ENCODE results near the gene MECR.
A peak's percentile ranks its signal among the peaks of the same experiment; 100 is the strongest.

Gene MECR

GRCh38 chr1:29255134-29255666 lies 24.5 kb upstream of the MECR start:
- DNase-seq (ENCODE audit: low read depth in 2 of 2): no peak

- DNase-seq (ENCODE audit: low read depth in 2 of 2): no peak
Measured at GRCh38 chr1:29254346-29254745, 23.6 kb upstream of the MECR start.

DNA sequence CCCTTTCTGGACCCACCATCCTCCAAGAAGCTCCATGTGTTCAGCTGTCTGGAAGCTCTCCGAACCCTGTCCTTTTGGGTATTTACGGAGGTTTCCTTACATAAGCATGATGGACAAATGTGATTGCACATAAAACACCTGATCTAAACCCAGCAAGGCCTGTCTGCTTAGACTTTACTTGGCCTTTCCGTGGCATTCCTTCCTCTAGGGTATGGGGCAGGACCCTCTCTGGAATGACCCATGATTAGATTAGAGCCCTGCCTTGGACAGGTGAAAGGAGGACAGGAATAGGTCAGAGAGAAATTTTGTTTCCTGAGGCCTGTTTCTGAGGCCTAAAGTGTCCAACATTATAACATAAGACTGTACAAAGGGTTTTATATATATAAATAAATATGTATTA lies 22.4 kb upstream of the MECR start:
- no peak for DNase-seq (ENCODE audit: low read depth in 2 of 2)

GRCh38 chr1:29251164-29252124 lies 20.7 kb upstream of the MECR start:
- DNase-seq (ENCODE audit: low read depth in 2 of 2): no peak

- DNase-seq (ENCODE audit: low read depth in 2 of 2): no peak
Measured at GRCh38 chr1:29249951-29250581, 19.3 kb upstream of the MECR start.

GRCh38 chr1:29249170-29249691 lies 18.5 kb upstream of the MECR start:
- no peak for DNase-seq (ENCODE audit: low read depth in 2 of 2)

GRCh38 chr1:29248409-29248808 lies 17.7 kb upstream of the MECR start:
- DNase-seq (ENCODE audit: low read depth in 2 of 2): no peak

DNA sequence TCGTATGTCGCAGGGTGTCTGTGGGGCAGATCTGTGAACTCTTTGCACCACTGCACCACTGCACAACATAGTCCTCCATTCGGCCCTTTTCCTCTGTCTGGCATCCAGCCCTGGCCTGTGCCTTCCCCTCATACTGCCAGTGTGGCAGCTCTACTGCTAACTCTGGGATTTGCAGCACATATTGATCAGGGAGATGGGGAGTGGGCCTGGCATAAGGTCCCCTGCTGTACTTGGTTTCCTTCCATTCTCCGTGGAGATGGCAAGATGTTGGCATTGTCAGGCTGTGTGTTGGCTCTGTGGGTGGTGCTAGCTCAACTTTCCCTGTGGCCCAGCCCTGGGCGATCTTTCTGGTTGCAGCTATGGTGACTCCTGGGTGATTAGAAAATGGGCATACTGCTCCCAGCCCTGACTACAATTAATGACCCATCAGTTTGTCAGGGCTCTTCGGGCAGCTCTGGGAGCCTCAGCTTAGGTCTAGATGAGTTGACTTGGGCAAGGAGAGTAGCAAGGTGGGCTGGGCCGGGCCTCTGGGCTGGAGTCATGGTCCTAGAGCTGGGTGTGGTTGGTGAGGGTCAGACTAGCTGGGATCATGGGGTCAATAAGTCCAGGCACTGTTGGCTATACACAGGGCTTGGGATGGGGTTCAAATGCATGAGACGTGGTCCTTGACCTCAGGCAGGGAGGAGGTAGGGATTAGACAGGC lies 17.0 kb upstream of the MECR start:
- DNase-seq (ENCODE audit: low read depth in 2 of 2): no peak

DNA sequence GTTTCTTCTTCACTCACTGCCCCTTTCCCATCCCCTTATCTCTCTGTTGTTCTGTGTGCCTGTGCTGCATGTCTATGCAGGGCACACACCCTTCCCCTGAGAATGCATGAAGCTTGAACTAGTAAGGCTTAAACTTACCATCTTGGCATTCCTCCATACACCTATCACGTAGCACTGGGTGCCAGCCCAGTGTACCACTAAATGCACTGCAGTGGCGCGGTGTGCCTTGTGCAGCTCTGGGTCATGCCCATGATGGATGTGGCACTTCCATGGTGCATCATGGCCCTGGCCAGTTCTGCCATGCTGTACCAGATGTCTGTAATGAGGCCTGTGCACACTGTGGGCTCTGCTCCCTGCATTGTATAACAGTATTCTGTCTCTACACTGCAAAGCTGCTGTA lies 16.3 kb upstream of the MECR start:
- DNase-seq (ENCODE audit: low read depth in 2 of 2): no peak

GRCh38 chr1:29245876-29246275 lies 15.1 kb upstream of the MECR start:
- DNase-seq (ENCODE audit: low read depth in 2 of 2): no peak

- no peak for DNase-seq (ENCODE audit: low read depth in 2 of 2)
Measured at GRCh38 chr1:29245261-29245660, 14.5 kb upstream of the MECR start.

- peak; percentile 74 to 78 for DNase-seq (ENCODE audit: low read depth in 2 of 2)
Measured at GRCh38 chr1:29243871-29244200, 13.1 kb upstream of the MECR start.

- no peak for DNase-seq (ENCODE audit: low read depth in 2 of 2)
Measured at GRCh38 chr1:29243023-29243870, 12.5 kb upstream of the MECR start.

DNA sequence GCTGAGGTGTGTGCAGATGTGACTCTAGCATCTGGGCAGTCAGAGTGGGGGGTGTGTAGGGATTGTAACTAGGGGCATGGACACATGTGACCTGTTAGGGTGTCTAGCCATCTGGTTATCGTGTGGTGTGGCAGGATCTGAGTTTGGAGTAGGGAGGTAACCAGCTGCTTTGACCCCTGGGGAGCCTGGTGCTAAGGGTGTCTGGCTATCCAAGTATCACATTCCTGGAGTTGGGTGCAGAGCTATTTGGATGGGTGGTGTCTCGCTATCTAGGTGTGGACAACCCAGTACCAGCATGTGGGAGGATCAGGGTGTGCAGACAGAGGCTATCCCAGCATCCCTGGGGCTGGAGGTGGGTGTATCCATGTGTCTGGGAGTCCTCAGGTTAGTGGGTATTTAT lies 10.3 kb upstream of the MECR start:
- DNase-seq (ENCODE audit: low read depth in 2 of 2): no peak

DNA sequence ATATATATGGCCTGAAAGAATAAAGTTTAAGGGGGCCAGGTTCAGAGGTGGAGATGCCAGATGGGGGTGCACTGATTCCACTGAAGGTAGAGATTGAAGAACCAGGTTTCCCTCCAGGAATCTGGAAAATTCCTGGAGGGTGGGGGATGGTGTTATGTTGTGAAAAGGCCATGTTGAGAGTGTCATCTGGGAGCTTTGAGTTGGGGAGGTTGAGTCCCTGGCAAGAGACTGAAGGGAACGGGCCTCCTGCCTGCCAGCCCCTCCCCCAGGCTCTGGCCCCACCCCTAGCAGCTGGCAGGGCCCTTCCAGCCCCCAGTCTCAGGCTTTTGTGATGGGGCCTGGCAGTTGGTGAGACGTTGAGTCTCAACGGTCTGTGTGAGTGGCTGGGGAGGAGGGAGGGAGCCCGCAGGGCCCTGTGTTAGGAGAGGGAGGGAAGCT lies 9.7 kb upstream of the MECR start:
- no peak for DNase-seq (ENCODE audit: low read depth in 2 of 2)

DNA sequence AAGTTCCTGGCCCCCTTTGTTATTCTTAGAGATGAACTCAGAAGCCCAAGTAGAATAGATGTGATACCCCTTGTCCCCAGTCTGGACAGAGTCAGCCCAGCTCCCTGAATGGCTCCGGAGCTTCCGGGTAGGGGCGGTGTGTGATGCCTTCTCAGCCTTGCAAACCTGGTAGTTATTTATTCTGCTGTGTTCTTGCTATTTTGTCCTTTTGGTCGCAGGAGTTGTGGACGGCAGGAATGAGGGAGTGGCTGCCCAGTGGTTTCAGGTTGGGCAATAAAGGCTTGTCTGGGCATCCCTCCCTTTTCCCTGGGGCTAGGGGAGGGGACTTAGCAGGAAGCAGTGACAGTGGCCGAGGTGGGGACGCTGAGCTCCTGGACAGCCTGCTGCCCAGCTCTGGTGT lies 8.4 kb upstream of the MECR start:
- no peak for DNase-seq (ENCODE audit: low read depth in 2 of 2)

GRCh38 chr1:29238620-29239002 lies 7.9 kb upstream of the MECR start:
- no peak for DNase-seq (ENCODE audit: low read depth in 2 of 2)

- no peak for DNase-seq (ENCODE audit: low read depth in 2 of 2)
Measured at GRCh38 chr1:29237852-29238619, 7.3 kb upstream of the MECR start.

DNA sequence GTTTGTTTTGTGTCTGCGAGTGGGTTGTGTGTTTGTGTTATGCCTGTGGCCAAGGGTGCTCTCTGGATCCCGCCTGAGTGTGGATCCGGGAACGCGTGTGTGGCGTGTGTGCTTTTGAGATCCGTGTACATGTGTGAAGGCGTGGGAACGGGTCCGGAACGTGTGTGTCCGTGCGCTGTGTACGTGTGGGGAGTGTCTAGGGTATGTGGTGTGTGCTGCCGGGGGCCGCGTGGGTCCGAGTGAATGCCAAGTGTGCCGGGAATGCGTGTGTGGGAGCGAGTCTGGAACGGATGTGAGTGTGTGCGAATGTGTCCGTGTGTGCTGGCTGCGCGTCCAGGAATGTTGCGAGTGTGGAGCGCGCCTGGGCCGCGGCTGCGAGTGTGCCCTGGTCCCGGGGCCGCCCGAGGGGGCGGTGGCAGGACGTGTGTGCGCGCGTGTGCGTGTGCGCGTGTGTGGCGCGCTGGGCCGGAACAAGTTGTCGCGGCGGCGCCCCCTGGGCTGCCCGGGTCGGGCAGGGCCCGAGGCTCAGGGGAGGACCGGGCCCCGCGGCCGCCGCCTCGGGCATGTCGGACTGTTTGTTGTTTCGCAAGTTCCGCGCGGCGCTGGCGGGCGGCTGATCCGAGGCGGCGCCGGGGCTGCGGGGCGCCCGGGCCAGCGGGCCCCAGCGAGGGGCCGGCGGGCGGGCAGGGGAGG lies 6.5 kb upstream of the MECR start:
- DNase-seq (ENCODE audit: low read depth in 2 of 2): no peak

DNA sequence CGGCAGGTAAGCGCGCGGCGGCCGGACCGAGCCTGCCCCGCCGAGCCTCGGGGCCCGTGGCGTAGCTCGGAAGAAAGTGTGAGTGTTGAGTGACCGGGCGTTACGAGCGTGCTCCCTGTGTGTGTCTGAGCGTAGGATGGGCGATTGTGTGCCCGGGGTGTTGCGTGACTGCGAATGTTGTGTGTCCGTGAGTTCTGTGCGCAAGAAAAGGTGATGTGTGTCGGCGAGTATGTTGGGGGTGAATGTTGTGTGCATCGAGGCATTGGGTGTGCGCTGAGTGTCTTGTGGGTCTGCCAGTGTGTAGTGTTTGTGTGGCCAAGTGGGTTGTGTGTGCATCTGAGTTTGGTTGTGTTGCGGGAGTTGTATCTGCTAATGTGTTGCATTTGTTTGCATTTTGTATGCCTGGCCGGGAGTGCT lies 6.0 kb upstream of the MECR start:
- DNase-seq (ENCODE audit: low read depth in 2 of 2): no peak

All from fibroblast of skin of left quadriceps (primary cell).